HG03039 (cell line): Measurements from ENCODE around the gene PIK3CG.
A peak's percentile ranks its signal among the peaks of the same experiment; 100 is the strongest.

Experiments used
- ATAC-seq: cut with Tn5 transposase; IDR thresholded peaks from one replicate; pipeline ENCODE4 v1.9.1; 2021; ENCODE audit warnings: mild to moderate bottlenecking, moderate library complexity; ENCODE audit not compliant: unreplicated experiment

The PIK3CG gene

DNA sequence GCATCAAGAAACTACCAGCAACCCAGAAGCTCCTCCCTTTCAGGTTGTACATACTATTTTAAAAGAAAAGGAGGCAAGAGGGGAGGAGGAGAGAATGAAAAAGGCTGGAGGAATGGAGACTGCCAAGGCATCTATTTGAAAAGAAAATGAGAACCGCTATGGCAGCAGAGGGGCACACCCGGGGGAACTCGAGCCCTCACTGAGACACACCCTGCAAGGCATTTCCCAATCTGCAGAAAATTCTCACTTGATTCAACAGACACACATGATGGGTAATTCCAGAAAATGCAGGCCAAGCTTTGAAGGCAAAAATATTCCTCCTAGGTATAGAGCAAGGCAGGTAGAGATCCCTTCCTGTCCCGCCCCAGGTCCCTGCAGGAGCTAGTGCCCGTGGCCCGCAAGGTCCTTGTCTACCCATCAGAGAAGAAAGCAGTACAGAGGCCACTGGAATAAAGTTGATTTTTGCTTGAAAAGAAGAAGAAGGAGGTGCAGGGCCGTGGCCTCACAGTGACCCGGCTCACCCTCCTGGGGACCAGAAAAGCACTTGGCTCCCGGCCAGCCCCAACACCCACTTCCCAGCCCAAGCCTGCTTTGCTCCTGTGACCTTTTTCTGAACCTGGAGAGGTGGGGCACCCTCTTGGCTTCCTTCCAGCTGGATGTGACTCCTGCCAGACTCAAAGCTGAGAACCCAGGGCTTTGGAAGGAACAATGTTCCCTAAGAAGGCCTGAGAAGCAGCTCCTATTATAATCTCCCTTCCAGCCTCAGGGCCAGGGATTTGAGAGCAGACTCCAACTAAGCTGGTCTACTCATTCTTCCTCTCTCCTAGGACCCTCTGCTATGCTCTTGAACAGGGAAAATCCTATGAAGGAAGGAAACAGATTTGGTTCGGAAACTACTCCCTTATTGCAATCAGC is 6.2 kb upstream of the PIK3CG start:
- no peak for ATAC-seq

DNA sequence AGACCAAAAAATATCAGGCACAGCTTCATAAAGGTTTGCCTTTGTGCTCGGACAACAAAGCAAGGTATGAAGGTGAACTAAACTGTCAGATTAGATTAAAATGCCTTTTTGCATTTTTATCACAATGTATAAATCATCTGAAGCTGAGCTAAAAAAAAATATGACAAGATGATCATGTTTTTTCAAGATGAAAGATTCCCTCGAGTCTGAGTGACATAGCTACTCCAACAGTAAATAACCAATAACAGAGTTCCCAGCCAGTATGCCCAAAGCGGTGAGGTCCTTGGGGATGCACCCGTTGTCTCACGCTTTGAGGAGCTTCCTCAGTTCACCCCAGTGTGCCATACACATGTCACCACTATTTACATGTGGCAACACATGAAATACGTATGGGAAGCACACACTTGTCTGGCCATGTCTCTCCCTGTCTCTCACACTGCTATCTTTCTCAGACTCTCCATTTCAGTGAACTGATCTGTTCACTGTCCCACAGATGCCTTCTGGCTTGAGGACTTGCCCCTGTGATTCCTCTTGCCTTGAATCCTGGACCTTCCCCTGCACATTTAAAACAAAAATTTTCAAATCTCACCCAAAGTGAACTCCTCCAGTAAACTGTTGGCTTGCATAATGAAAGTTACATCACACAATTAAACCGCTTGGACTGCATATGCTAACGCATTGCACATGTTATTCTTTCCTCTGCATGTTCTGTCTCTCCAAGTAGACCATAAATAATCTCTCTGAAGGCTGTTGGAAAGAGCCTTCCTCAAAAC is 2.6 kb upstream of the PIK3CG start:
- no peak for ATAC-seq

DNA sequence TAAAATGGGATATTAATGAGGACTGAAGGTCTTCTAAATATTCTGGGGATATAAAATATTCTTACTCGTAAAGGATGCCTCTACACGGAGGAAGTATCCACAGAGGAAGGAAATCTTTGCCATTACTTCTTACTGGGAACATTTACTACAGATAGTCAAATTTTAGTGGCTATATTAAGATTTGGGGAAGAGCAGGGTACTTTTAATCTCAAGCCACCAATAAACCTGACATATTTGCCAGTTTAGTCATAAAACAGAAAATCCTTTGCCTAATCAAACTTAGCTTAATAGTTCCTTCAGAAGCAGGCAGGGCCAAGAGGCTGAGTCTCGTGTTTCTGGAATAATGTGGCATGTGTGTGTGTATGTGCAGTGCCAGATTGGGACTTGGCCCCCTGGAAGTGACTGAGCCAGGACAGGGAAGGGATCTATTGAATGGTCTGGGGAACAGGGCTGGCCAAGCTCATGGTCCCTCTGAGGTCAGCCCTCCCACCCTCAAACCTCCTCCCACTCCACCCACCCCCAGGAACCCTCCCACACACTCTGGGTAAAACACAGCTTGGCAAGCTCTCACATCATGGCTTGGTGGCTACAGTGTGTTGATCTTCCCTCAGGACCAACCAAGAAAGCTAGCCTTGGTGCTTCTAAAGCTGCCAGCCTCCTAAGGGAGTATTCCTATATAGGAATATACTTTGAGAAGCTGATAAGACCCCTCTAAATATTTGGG is 1.6 kb upstream of the PIK3CG start:
- no peak for ATAC-seq

DNA sequence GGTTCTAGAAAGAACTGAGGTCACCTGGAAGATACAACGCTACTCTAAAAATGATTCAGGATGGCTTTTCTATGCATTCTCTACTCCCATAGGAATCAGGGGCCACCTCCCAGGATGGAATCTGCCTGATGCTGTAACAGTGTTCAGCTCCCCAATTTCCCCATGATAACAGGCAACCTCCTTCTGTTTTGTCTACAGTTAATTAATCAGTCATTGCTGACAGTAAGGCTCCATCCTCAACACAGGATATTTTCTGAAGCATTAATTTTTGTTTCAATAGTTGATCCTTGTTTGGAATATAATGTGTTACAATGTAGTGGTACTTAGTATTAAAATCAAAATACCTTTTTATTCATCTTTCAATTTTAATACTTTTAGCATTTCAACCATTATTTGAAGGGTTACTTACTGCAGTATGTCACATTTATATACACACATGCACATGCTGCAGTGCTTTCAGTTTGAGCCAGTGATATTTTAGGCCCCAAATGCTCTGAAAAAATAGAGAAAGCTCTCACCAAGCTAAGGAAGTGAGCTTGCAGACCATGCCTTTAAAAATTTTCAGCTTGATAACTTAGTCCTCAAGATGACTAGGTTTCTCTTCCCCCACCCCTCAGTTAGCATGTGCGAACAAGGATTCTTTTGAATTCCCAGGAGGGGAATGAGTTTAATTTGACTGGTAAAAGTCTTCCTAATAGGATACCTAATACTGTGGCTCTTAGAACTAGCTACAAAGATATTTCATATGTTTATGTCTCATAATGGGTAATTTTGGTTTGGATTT is 592 bp upstream of the PIK3CG start:
- no peak for ATAC-seq

DNA sequence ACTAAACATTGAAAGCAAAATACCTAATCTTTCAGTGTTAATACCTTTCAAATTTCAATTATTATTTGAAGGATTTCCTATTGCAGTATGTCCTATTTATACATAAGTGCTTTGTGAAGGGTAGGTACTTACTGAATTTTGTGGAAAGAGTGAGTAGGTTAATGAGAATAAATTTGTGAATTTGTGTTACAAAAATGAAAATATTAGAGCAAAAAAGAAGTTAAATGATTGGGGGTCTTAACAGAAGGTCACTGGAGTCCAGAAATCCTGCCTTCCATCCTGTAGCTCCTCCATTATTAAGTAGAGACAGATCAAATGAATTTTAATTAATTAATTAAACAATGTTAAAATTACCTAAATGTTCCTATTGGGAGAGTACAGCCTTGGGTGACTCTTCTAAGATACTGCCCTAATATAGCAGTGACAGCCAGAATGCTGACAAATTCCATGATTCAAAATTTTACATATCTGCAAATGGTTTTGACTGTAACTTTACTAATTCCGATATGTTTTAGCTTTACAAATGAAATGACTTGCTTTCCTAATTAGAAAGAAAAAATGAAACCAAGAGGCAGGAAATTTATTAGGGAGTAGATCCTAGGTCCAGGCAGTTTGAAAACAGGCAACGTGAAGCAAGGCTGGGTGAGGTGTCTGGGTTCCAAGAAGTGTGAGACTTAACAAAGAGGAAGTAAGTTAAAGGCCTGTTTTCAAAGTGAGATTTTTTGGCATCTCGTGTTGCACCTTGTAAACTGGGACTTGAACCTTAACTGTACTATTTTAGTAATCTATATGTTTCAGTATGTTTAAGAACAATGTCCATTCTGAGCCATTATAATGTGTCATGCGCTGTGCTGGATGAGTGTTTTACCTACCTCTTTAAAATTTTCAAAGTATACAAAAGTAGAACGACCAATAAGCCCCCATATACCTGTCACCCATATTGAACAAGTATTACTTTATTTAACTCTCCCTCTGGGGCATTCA is 1.5 kb downstream of the PIK3CG start:
- ATAC-seq = no peak

DNA sequence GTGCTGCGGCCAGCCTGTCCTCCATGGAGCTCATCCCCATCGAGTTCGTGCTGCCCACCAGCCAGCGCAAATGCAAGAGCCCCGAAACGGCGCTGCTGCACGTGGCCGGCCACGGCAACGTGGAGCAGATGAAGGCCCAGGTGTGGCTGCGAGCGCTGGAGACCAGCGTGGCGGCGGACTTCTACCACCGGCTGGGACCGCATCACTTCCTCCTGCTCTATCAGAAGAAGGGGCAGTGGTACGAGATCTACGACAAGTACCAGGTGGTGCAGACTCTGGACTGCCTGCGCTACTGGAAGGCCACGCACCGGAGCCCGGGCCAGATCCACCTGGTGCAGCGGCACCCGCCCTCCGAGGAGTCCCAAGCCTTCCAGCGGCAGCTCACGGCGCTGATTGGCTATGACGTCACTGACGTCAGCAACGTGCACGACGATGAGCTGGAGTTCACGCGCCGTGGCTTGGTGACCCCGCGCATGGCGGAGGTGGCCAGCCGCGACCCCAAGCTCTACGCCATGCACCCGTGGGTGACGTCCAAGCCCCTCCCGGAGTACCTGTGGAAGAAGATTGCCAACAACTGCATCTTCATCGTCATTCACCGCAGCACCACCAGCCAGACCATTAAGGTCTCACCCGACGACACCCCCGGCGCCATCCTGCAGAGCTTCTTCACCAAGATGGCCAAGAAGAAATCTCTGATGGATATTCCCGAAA is 2.7 kb downstream of the PIK3CG start:
- ATAC-seq = no peak

DNA sequence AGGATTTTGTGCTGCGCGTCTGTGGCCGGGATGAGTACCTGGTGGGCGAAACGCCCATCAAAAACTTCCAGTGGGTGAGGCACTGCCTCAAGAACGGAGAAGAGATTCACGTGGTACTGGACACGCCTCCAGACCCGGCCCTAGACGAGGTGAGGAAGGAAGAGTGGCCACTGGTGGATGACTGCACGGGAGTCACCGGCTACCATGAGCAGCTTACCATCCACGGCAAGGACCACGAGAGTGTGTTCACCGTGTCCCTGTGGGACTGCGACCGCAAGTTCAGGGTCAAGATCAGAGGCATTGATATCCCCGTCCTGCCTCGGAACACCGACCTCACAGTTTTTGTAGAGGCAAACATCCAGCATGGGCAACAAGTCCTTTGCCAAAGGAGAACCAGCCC is 3.3 kb downstream of the PIK3CG start:
- ATAC-seq = no peak

DNA sequence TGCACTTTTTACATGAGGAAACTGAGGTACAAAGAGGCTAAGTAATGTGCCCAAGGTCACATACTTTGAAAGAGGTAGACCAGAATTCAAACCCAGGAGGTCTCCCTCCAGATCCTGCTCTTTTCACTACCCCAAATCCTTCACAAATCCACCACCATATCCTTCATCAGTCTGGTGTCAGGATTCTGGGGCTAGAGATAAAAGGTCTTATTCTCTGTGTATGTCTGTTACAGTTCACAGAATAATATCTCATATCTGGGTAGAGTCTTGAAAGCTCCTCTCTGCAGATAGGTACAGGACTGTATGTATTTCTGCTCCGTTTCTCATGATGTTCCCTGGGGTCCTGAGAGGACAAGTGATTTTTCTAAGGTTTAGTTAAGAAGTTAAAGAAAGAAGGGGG is 4.9 kb downstream of the PIK3CG start:
- no peak for ATAC-seq

DNA sequence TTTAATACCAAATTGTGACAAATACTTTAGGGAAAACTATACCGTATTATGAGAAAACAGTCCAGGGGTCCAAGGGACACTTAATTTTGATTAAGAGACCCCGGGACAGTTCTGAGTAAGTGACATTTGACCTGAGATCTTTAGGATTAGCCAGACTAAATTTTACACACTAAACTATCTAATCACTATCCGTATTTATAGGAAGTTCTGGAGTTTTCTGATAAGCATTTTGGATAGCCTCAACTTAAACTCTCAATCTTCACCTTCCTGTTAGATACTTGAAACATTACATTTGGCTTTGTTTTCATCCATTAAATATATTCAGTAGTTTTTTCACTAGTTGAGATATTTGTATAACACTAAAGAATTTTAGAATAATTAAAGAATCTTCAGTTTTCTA is 5.4 kb downstream of the PIK3CG start:
- ATAC-seq = no peak

DNA sequence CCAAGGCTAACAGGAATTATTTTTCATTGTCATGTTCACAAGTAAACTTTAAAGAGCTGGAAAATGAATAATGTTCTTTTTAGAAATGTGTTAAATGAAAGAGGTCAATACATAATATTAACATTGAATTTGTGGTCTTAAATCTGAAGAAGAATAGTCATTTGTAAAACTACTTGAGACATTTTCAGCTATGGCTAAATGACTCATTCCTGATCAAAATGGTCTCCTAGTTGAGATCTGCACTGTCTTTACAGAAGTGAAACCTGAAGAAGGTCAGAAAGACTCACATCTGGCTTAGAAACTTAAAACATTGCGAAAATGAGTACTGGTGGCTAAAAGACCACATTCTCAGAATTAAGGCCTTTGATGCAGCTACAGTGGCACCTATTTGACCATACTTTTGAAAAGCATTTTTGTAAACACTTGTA is 5.9 kb downstream of the PIK3CG start:
- ATAC-seq = peak; percentile 87

DNA sequence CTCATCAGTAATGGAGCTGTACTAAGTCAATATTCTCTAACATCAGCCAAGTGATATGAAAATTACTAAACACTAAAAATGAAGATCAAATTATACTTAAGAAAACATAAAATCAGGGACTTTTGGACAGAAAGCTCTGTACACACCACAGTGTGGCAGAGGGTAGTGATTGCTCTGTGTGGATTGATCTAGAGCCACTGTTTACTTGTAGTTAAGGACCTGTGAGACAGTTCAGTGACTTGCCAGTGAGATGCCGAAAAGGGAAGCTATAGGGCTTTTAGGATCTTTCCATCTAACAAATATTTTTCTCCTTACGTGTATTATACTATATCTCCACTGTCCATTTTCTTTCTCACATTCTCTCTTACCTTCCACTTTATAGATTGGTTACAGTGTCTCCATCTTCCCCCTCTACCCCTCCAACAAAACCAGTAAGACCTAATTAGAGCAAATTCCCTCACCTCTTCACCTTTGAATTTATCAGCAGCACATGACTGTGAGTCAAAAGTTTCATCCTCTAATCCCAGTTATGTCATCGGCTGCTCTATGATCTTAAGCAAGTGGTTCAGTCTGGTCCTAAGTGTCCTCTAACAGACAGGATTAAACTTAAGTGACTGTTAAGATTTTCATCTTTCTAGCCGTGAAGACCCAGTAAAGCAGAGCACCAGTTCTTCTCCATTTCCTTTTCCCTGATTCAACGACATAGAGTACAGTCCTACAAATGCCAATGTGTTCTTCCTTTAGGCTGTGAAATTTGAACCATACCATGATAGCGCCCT is 6.9 kb downstream of the PIK3CG start:
- ATAC-seq = no peak

DNA sequence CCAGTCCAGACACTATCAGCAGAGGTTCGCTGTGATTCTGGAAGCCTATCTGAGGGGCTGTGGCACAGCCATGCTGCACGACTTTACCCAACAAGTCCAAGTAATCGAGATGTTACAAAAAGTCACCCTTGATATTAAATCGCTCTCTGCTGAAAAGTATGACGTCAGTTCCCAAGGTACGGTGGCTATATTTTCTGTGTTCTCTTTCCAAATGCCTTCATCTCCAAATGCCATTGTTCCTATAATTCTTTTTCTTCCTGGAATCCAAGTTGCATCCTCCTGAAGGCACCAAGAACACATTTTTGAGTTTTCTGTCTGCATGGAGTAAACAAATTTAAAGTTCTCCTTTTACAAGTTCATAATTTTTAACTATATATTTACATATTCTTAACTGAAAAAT is 7.7 kb downstream of the PIK3CG start:
- no peak for ATAC-seq

DNA sequence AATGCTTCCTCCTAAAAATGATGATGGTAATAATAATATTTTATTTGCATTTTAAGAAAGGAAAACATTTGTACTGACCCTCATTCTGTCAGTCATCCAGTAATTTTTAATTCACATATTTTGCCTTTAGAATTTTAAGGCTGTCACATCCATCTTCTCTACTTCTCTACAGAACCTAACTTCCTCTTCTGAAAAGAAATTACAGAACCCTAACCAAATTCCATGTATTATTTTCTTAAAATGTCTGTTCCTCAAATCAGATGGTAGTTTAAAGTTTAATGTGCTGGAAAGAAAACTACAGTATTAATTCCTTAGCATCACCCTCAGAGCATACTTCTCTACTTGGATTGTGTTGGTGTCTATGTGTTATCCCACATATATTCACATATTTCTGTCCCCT is 9.0 kb downstream of the PIK3CG start:
- no peak for ATAC-seq

DNA sequence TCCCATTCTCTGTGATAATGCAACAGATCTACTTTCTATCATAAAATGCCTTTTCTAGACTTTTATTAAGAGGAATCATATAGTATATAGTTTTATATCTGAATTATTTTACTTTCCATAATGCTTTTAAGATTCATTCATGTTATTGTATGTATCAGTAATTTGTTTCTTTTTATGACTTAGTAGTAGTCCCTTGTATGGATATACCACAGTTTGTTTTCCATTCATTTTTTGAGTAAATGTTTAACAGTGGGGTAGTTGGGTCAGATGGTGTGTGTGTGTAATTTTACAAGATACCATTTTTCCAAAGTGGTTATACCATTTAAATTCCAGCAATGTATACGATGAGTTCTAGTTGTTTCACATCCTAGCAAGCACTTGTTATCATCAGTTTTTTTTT is 10.4 kb downstream of the PIK3CG start:
- no peak for ATAC-seq

DNA sequence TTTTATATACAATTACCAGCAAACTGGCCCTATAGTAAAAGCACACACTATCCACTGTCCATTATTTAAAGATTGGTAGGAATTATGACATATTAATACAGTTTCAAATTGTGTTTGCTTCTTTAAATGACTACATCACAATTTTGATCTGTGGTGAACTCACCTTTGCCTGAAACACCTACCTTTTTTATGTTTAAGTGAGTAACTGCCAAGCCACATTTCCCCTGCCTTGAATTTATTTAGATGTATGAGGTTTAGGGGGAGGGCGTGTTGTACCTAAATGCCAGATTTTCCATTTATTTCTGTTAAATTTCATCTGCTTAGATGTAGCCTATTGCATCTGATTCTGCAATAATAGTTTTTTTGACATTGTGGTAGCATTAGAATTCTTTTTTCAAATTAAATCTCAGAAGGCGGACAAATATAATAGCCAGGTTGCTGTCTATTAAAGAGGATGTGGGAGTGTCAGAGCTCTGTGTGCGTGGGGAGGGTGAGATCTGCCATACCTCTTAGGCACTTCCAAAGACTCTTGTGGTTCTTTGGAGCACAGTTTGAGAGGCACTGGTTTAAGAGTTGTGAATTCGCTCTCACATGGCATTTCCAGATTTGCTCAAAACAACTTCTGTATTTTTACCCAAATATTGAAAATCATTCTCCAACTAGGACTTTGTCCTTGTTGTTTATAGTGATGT is 13.8 kb downstream of the PIK3CG start:
- no peak for ATAC-seq

DNA sequence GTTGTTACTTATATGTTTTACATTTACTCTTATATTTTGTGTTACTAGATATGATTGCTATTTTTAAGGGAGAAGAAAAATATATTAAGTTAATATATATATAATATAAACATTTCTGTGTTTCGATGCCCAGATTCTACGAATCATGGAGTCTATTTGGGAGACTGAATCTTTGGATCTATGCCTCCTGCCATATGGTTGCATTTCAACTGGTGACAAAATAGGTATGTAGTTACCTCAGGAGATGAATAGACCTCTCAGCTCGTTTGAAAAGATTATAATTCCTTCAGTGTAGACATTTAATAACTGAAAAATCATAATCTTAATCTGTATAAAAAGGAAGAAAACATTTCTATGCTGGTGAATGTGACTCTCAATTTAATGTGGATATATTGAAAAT is 16.9 kb downstream of the PIK3CG start:
- no peak for ATAC-seq

DNA sequence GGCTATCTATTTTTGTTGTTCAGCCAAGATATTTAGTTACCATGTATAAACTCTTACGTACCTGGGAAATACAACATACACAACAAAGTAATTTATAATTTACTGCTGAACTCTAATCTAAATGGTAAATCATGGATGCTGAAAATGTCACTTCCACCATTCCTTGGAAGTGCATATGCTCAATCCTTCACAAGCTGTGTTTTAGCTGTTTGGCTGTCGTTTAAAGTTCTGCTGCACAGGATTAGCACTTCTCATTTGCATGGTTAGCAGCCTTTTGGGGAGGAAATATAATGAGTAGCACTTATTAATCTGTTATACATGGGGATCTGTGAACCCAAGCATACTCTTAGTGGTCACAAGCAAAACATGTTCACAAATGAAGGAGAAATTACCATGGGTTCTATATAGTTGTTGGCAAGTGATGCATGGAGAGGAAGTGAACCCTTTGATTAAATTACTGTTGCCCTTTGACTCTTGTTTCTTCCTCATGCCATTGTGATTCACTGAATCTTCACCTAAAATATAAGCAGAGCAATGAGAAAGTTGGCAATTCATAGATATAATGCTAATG is 18.5 kb downstream of the PIK3CG start:
- ATAC-seq = no peak
